HUES64 (cell line): Measurements from ENCODE around the gene SIX3.
A peak's percentile ranks its signal among the peaks of the same experiment; 100 is the strongest.

Experiments
- H3K27ac ChIP-seq: 2 replicates; pipeline ENCODE4 v1.7.0; 2013; ENCODE audit warnings: low read depth, low read length, inconsistent platforms
- H3K27me3 ChIP-seq: 2 replicates; pipeline ENCODE4 v1.6.1; 2013; ENCODE audit warnings: mild to moderate bottlenecking, low read length; ENCODE audit not compliant: insufficient read depth
- H3K36me3 ChIP-seq: 2 replicates; pipeline ENCODE4 v1.6.1; 2013; ENCODE audit warnings: mild to moderate bottlenecking, low read length; ENCODE audit not compliant: insufficient read depth
- H3K4me1 ChIP-seq: 2 replicates; pipeline ENCODE4 v1.6.1; 2013; ENCODE audit warnings: mild to moderate bottlenecking, low read length, moderate library complexity; ENCODE audit not compliant: insufficient read depth
- H3K4me3 ChIP-seq: 2 replicates; pipeline ENCODE4 v1.5.1; 2013; ENCODE audit warnings: mild to moderate bottlenecking, low read length, moderate library complexity
- H3K9ac ChIP-seq: 2 replicates; pipeline ENCODE4 v1.6.1; 2013; ENCODE audit warnings: mild to moderate bottlenecking, low read depth, low read length
- H3K9me3 ChIP-seq: 2 replicates; pipeline ENCODE4 v1.6.1; 2013; ENCODE audit warnings: low read depth, low read length; ENCODE audit not compliant: insufficient read depth
- WGBS: fragments of 150-250, 120-280 bp; methylation state at CpG from one replicate; pipeline ENCODE4 v1.1.7; 2013; ENCODE audit warnings: missing lambda C conversion rate; 5-methylcytosine and 5-hydroxymethylcytosine counted together

Gene SIX3

GRCh38 chr2:44931198-44931780 is 10.2 kb upstream of the SIX3 start:
- peaks cover 56% of the 10 kb centered on the region for H3K4me1 ChIP-seq
- no peak overlapping the region for H3K27ac ChIP-seq
- H3K27me3 ChIP-seq = peaks cover 100% of the 10 kb centered on the region
- 3% methylated on average over 7 of the region's 10 CpGs for WGBS
- no peaks in the 10 kb centered on the region for H3K36me3 ChIP-seq
- no peak overlapping the region for H3K9ac ChIP-seq
- H3K4me3 ChIP-seq = no peak overlapping the region
- no peaks in the 10 kb centered on the region for H3K9me3 ChIP-seq

GRCh38 chr2:44932079-44932478 is 9.4 kb upstream of the SIX3 start:
- H3K9ac ChIP-seq = no peak overlapping the region
- H3K27me3 ChIP-seq = peaks cover 100% of the 10 kb centered on the region
- WGBS = 4% methylated on average over 12 of the region's 12 CpGs
- H3K9me3 ChIP-seq = no peaks in the 10 kb centered on the region
- H3K4me3 ChIP-seq = peak overlapping the region; percentile 51; the same call in 1 of the 2 replicates
- H3K36me3 ChIP-seq = no peaks in the 10 kb centered on the region
- no peak overlapping the region for H3K27ac ChIP-seq
- H3K4me1 ChIP-seq = peaks cover 55% of the 10 kb centered on the region

- H3K27ac ChIP-seq = no peak overlapping the region
- no peak overlapping the region for H3K9ac ChIP-seq
- H3K36me3 ChIP-seq = no peaks in the 10 kb centered on the region
- peaks cover 100% of the 10 kb centered on the region for H3K27me3 ChIP-seq
- peaks cover 48% of the 10 kb centered on the region for H3K4me1 ChIP-seq
- peak overlapping the region; percentile 51 for H3K4me3 ChIP-seq
- no peaks in the 10 kb centered on the region for H3K9me3 ChIP-seq
- under 1% methylated on average over 44 of the region's 45 CpGs for WGBS
These were observed 8.7 kb upstream of the SIX3 start for GRCh38 chr2:44932564-44933392.

- peaks cover 100% of the 10 kb centered on the region for H3K27me3 ChIP-seq
- no peaks in the 10 kb centered on the region for H3K9me3 ChIP-seq
- peaks cover 44% of the 10 kb centered on the region for H3K4me1 ChIP-seq
- 3% methylated on average over 19 of the region's 19 CpGs for WGBS
- H3K27ac ChIP-seq = no peak overlapping the region
- no peak overlapping the region for H3K9ac ChIP-seq
- H3K4me3 ChIP-seq = peak overlapping the region; percentile 51
- H3K36me3 ChIP-seq = no peaks in the 10 kb centered on the region
These were observed 8.0 kb upstream of the SIX3 start for GRCh38 chr2:44933434-44933951.

- H3K27me3 ChIP-seq = peaks cover 100% of the 10 kb centered on the region
- peaks cover 43% of the 10 kb centered on the region for H3K4me1 ChIP-seq
- H3K4me3 ChIP-seq = peak overlapping the region; percentile 51
- no peaks in the 10 kb centered on the region for H3K36me3 ChIP-seq
- WGBS = under 1% methylated on average over 60 of the region's 60 CpGs
- H3K27ac ChIP-seq = no peak overlapping the region
- no peaks in the 10 kb centered on the region for H3K9me3 ChIP-seq
- H3K9ac ChIP-seq = no peak overlapping the region; the same call in 1 of the 2 replicates
These were observed 7.2 kb upstream of the SIX3 start for GRCh38 chr2:44934038-44934982.

- peak overlapping the region; percentile 51 for H3K4me3 ChIP-seq
- H3K36me3 ChIP-seq = no peaks in the 10 kb centered on the region
- peaks cover 100% of the 10 kb centered on the region for H3K27me3 ChIP-seq
- WGBS = under 1% methylated on average over 42 of the region's 48 CpGs
- H3K9me3 ChIP-seq = no peaks in the 10 kb centered on the region
- H3K27ac ChIP-seq = no peak overlapping the region
- H3K4me1 ChIP-seq = peaks cover 51% of the 10 kb centered on the region
- peak overlapping the region; percentile 41; the same call in 1 of the 2 replicates for H3K9ac ChIP-seq
These were observed 6.3 kb upstream of the SIX3 start for GRCh38 chr2:44934983-44935728.

- under 1% methylated on average over 26 of the region's 27 CpGs for WGBS
- peaks cover 100% of the 10 kb centered on the region for H3K27me3 ChIP-seq
- H3K4me1 ChIP-seq = peaks cover 51% of the 10 kb centered on the region
These were observed 5.8 kb upstream of the SIX3 start for GRCh38 chr2:44935729-44936098.

GRCh38 chr2:44936275-44936674 is 5.2 kb upstream of the SIX3 start:
- H3K4me1 ChIP-seq = peaks cover 47% of the 10 kb centered on the region
- peak overlapping the region; percentile 51; the same call in 1 of the 2 replicates for H3K4me3 ChIP-seq
- no peaks in the 10 kb centered on the region for H3K36me3 ChIP-seq
- H3K9me3 ChIP-seq = no peaks in the 10 kb centered on the region
- 8% methylated on average over 6 of the region's 6 CpGs for WGBS
- H3K27me3 ChIP-seq = peaks cover 100% of the 10 kb centered on the region
- no peak overlapping the region for H3K27ac ChIP-seq
- H3K9ac ChIP-seq = no peak overlapping the region

More at GRCh38 chr2:44935729-44936098, 5.8 kb upstream of the SIX3 start:
- Histone ChIP-seq H3K4me3 (peak overlapping the region; percentile 51), H3K9me3 (no peaks in the 10 kb centered on the region), H3K36me3 (no peaks in the 10 kb centered on the region), H3K9ac (no peak overlapping the region), H3K27ac (no peak overlapping the region)

- Histone ChIP-seq H3K9me3 (no peaks in the 10 kb centered on the region), H3K27ac (no peak overlapping the region; the same call in 1 of the 2 replicates), H3K4me1 (peaks cover 40% of the 10 kb centered on the region), H3K27me3 (peaks cover 100% of the 10 kb centered on the region), H3K36me3 (no peaks in the 10 kb centered on the region), H3K4me3 (peak overlapping the region; percentile 50), H3K9ac (no peak overlapping the region)
- under 1% methylated on average over 21 of the region's 22 CpGs for WGBS
These were observed 4.5 kb upstream of the SIX3 start for GRCh38 chr2:44936715-44937687.
